Neutrophil (primary cell): Measurements from ENCODE around the gene NES.

Experiments used
- H3K27ac ChIP-seq: fragments of 200-600 bp; sonication (generic); 2 replicates; pipeline ENCODE4 v1.5.1; 2016; ENCODE audit warnings: mild to moderate bottlenecking, moderate library complexity
- H3K27me3 ChIP-seq: fragments of 200-600 bp; sonication (generic); 2 replicates; pipeline ENCODE4 v1.6.0; 2016; ENCODE audit warnings: mild to moderate bottlenecking
- H3K36me3 ChIP-seq: fragments of 200-600 bp; sonication (generic); 2 replicates; pipeline ENCODE4 v1.5.1; 2017
- H3K4me1 ChIP-seq, 2 experiments: fragments of 200-600 bp in 1 of 2; sonication (generic) in 1 of 2; 1 replicate in 1 of 2; 2 replicates in 1 of 2; pipeline versions ENCODE4 v1.5.1 to v1.6.1; 2013 to 2016; ENCODE audit warnings: low read depth in 1 of 2, low read length in 1 of 2, mild to moderate bottlenecking in 1 of 2, moderate library complexity in 1 of 2; ENCODE audit not compliant: control insufficient read depth in 1 of 2, insufficient read depth in 1 of 2
- H3K4me3 ChIP-seq, 2 experiments: fragments of 200-600 bp in 1 of 2; sonication (generic) in 1 of 2; 1 replicate in 1 of 2; 2 replicates in 1 of 2; pipeline ENCODE4 v1.5.1; 2013 to 2016; ENCODE audit warnings: low read depth in 1 of 2, low read length in 1 of 2, mild to moderate bottlenecking in 1 of 2, moderate library complexity in 1 of 2
- H3K9me3 ChIP-seq: fragments of 200-600 bp; sonication (generic); 2 replicates; pipeline ENCODE4 v1.5.1; 2016
- TF ChIP-seq, protein P1 (sequence below): fragments of 200-600 bp; sonication (generic); IDR thresholded peaks from 2 replicates; pipeline ENCODE4 v1.5.1; 2016; ENCODE audit warnings: antibody characterized with exemption

The NES gene

DNA sequence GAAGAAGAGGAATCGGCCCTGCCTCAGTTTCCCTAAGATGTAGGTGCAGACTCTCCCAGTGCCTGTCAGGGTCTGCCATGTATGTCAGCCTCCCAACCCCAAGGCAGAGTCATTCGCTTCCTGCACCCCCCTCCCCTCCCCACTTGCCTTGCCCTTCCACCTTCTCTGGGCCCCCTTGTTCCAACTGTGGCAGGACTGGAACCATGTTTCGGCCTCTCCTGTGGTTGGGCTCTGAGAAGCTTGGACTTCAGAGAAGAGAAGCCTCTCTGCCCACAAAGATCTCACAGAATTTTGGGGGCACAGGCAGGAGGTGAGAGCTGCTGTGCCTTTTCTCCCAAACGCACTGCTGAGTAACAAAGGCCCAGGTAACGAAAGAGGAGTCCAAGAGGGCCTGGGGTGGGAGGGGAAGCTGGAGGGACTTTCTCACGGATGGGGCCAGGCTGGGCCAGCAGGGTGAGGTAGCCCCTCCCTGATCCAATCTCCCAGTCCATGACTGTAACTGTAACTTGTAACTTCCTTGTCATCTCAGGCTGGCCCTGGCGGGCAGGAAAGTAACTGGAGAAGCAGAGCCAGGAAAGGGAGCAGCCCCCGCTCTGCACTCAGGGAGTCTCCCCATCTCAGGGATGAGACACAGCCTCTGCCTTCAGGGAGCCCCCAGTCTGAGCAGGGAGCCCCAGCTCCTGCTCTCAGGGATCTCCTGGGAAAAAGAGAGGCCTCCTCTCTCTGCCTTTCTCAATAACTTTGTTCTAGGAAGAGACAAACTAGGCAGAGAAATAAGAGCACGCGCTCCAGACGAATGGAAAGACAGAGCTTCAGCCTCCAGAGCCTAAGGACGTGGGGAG, 16.9 kb upstream of the NES start:
- no peaks in the 10 kb centered on the region for H3K4me1 ChIP-seq

DNA sequence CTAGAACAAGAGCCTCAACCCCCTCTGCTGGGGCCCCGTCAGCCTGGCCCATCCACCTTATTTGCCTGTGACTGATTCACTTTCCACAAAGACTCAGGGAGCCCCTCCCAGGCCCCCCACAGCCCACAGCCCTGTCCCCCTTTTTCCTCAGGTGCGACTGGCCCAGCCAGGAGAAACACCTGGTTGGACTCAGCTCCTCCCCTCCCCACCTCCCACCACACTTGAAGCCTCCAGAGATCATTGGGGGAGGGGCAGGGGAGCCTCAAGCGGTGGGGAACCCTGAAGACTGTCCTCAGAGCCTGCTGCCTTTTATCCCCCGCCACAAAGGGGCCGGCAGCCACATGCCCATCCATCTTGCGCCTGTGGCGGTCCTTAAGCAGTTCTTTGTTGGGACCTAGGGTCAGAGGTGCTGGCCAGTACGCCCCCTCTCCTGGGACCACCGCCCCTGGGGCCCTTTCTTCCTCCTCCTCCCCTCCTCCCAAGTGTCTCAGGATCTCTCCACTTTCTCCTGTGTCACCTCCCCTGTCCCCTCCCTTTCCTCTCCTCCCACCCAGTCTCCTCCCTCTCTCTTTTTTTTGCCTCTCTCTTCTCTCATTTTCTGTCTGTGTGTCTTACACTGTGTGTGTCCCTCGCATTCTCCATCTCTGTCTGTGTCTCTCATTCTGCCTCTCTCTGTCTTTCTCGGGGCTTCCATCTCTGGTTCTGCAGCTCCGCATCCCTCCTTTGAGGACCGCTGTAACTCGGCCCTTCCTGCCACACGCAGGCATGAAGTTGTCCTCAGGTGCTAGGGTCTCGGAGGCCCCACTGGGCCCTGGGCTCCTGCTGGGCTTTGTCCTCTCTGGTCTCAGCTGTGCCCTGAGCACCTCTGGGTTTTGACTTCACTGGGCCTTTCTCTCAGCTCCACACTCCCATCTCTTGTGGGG, 16.0 kb upstream of the NES start:
- Histone ChIP-seq H3K27me3 (peaks cover 89% of the 10 kb centered on the region), H3K4me1 (no peaks in the 10 kb centered on the region), H3K27ac (no peak overlapping the region), H3K4me3 (no peak overlapping the region), H3K36me3 (no peaks in the 10 kb centered on the region), H3K9me3 (no peaks in the 10 kb centered on the region)
- TF ChIP-seq, protein P1, sequence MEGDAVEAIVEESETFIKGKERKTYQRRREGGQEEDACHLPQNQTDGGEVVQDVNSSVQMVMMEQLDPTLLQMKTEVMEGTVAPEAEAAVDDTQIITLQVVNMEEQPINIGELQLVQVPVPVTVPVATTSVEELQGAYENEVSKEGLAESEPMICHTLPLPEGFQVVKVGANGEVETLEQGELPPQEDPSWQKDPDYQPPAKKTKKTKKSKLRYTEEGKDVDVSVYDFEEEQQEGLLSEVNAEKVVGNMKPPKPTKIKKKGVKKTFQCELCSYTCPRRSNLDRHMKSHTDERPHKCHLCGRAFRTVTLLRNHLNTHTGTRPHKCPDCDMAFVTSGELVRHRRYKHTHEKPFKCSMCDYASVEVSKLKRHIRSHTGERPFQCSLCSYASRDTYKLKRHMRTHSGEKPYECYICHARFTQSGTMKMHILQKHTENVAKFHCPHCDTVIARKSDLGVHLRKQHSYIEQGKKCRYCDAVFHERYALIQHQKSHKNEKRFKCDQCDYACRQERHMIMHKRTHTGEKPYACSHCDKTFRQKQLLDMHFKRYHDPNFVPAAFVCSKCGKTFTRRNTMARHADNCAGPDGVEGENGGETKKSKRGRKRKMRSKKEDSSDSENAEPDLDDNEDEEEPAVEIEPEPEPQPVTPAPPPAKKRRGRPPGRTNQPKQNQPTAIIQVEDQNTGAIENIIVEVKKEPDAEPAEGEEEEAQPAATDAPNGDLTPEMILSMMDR = no peak

More for the DNA sequence above, 16.9 kb upstream of the NES start:
- TF ChIP-seq, protein P1 = no peak
- Histone ChIP-seq H3K4me3 (no peak overlapping the region), H3K36me3 (no peaks in the 10 kb centered on the region), H3K9me3 (no peaks in the 10 kb centered on the region), H3K27ac (no peak overlapping the region), H3K27me3 (peaks cover 85% of the 10 kb centered on the region)

DNA sequence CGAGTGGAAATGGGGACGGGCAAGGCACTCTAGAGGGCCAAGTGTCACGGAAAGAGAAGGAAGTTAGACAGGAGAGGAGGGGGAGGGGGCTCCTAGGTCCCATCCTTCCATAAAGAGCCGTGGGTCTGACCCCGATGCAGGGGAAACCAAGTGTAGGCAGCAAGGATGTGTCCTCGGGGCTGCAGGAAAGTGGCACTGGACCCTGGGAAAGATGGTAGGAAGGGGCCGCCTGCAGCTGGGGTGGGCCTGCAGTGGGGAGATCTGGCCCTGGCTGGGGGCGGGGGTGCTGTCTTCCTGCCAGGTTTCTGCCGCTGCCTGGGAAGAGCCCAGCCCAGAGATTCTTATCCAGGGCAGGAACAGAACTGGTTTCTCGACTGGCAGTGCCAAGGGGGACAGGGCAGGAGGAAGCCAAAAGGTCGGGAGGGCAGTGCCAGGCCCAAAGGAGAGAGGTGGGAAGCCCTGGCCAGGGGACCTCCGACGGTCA, 15.3 kb upstream of the NES start:
- Histone ChIP-seq H3K9me3 (no peaks in the 10 kb centered on the region), H3K27ac (no peak overlapping the region), H3K36me3 (no peaks in the 10 kb centered on the region), H3K4me3 (no peak overlapping the region), H3K4me1 (no peaks in the 10 kb centered on the region), H3K27me3 (peaks cover 89% of the 10 kb centered on the region)
- TF ChIP-seq, protein P1 = no peak

DNA sequence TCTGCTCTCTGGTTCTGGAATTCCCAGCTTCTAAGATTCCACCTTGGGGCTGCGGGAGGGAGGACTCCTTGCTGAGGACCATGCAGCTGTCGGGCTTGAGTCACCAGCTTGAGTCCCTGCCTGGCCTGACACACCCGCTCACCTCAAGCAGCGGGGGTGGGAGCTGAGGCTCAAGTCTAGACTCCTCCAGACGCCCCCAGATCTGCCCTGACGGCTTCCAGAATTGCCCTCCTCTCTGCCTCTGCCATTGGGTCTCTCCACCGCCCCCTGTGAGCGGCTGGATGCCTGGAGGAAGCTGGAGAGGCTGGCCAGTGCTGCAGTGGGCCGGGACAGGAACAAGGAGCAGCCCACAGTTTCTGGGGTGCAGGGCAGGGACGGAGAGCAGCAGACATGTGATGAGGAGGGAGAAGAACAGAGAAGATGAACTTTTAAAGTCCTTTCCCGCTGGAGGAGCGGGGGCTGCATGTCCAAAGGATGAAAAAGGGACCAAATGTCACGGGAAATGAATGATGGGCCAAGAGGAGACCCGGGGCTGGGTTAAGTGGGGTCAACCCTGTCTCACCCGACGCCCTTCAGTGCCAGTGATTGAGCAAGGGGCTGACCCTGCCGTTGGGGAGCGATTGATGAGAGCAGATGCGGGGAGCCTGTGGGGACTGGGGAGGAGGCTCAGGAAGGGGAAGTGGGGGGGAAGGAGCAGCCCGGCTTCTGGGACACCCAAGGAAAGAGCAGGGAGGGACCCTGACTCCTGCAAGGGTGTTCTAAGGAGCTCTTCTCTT, 14.6 kb upstream of the NES start:
- Histone ChIP-seq H3K27me3 (peaks cover 89% of the 10 kb centered on the region), H3K4me1 (no peaks in the 10 kb centered on the region), H3K27ac (no peak overlapping the region), H3K4me3 (no peak overlapping the region), H3K36me3 (no peaks in the 10 kb centered on the region), H3K9me3 (no peaks in the 10 kb centered on the region)
- TF ChIP-seq, protein P1 = no peak

DNA sequence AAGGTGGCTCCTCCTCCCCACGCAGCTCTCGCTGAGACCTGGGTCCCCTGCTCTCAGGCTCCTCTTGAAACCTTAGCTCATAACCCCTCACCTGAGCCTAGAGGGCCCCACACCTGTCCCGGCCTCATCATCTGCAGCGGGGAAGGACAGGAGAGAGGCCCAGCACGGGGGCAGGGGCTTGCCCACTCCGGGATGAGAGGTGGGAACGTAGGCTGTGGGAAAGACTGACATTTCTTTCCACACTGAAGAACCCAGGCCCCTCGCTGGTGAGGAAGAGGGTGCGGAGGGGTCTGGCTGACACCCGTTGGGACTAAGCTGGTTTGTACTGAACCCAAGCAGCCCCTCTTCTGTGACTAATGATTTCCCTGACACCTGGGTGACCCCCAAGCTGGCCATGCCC, 14.0 kb upstream of the NES start:
- Histone ChIP-seq H3K4me1 (no peaks in the 10 kb centered on the region), H3K4me3 (no peak overlapping the region), H3K27me3 (peaks cover 88% of the 10 kb centered on the region), H3K36me3 (no peaks in the 10 kb centered on the region), H3K9me3 (no peaks in the 10 kb centered on the region), H3K27ac (no peak overlapping the region)
- TF ChIP-seq, protein P1 = no peak
